HG03558 (cell line): ENCODE measurements around the gene CHN1.

Source experiments
- ATAC-seq: cut with Tn5 transposase; IDR thresholded peaks from one replicate; pipeline ENCODE4 v1.9.1; 2021; ENCODE audit warnings: moderate number of reproducible peaks; ENCODE audit not compliant: unreplicated experiment; ENCODE audit errors: extremely low read depth

Gene CHN1

GRCh38 chr2:175011505-175011904 lies 6.3 kb upstream of the CHN1 start:
- no peak for ATAC-seq

GRCh38 chr2:175010848-175011254 lies 5.7 kb upstream of the CHN1 start:
- ATAC-seq: no peak

DNA sequence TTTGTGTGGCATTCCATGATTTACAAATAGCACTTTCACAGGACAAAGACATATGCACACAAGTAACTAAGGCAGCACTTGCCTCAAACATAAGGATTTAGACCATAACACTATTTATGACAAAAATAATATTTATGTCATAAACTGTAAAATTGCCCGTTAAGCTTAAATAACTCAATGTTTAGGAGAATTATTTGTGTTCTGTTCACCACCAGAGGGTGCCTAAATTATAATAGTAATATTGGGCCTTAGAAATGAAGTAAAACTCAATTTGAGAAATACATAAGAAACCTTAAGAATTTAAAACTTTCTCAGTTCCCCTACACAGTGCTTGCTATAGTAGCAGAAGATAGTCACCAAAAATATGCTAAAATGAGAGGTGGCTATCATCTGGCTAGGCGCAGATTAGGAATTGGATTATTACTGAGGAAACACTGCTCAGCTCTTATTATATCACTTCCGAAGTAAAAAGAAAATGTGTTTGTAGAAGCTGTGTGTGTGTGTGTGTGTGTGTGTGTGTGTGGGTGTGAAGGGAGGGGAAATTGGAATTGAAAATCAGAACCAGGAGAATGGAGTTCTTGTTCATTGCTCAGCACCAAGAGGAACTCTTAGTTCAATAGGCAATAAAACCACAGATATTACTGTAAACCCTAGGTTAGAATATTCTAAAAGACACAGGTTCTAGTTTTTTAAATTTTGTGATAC lies 4.9 kb upstream of the CHN1 start:
- no peak for ATAC-seq

DNA sequence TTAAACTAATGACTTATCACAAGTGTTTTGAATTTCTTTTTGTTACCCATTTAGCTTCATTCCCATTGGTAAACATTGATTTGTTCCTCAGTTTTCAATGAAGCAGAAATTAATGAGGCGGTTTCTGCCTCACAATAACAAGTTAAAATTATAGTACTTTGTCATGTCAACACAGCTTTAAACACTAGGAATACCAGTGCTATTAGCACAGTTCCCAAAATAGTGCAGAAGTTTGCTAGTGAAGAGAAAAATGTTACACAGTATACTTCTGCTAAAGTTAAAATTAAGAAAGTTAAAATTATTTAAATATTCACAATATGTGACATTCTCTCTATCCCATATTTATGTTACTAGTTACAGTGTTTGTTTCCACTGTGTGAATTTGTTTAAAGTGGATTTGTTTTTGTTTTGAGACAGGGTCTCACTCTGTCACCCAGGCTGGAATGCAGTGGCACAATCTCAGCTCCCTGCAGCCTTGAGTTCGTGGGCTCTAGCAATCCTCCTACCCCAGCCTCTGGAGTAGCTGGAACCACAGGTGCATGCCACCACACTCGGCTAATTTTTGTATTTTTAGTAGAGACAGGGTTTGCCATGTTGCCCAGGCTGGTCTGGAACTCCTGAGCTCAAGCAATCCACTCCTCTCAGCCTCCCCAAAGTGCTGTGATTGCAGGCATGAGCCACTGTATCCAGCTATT lies 3.8 kb upstream of the CHN1 start:
- no peak for ATAC-seq

GRCh38 chr2:175008009-175008408 lies 2.8 kb upstream of the CHN1 start:
- ATAC-seq: no peak

DNA sequence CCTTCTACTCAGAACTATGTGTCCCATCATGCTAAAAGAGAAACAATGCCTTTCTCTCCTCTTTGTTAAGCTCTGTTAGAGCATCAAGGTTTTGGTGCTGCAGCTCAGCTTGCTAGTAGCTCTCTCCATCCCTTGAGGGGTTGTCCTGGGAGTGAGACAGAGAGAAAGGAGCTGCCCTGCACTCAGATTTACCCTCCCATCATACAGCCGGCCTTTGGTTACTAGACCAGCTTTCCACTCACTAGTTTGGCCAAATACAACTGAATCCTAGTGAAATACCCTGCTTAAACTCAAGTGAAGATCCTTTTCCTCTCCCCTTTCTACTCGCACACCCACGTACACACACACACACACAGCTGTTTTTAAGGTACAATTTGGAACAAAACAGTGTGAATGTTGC lies 2.3 kb upstream of the CHN1 start:
- no peak for ATAC-seq

DNA sequence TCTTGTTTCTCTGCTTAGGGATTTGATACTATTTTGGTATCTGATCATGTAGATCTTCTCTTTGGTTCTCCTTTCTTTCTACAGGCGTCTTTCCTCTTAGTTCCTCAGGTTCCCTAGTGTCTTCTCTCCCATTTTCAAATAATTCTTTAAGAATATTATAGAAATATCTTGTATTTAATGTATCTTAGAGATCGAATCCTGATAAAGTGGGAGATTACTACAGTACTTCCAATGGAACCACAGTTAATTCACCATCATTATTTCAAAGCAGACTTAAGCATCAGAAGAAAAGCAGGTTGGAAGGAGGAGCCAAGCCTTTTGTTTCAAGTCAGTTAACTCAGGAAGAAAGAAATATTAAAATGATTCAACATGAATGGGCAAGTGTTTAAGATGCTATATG lies 1.1 kb upstream of the CHN1 start:
- no peak for ATAC-seq

GRCh38 chr2:175005733-175006264 lies 618 bp upstream of the CHN1 start:
- no peak for ATAC-seq

GRCh38 chr2:175004730-175004979 lies 526 bp downstream of the CHN1 start:
- ATAC-seq: no peak

DNA sequence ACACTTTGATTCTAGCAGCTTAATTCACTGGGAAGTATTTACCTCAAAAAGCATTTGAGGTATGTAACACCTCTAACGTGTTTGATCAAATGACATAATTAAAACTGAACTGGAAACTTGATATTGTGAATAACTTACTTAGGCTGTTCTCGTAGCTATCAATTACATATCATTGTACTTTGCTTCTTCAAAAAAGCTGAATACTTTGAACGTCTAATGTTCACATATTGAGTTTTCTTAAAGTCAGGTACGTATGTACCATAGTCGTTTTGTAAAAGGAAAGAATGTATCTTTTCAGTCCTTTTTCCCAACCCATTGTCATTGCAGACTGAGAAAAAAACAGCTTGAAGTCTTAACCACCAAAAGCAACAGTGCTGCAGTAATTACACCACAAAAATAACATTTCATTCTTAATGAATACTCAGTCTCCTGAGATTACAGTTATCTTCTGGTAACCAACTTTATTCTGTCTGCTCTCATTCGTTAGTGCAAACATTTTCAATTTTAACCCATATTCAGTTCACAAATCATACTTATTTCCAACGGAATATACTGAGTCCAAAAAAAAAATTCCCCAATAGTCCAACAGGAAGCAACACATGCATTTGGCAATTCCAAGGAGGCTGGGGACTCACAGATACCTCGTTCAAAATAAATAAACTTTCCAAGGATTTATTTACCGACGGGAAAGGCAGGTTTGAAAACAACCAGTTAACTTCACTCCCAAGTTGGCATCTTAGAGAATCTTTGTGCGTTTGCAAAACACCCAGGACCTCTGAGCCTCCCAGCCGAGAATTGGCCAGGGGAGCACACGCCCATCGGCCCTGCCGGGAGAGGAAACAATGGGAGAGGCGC lies 1.1 kb downstream of the CHN1 start:
- ATAC-seq: no peak

- no peak for ATAC-seq
These were observed 2.5 kb downstream of the CHN1 start for GRCh38 chr2:175002547-175003274.

GRCh38 chr2:175001566-175001965 lies 3.6 kb downstream of the CHN1 start:
- ATAC-seq: no peak

DNA sequence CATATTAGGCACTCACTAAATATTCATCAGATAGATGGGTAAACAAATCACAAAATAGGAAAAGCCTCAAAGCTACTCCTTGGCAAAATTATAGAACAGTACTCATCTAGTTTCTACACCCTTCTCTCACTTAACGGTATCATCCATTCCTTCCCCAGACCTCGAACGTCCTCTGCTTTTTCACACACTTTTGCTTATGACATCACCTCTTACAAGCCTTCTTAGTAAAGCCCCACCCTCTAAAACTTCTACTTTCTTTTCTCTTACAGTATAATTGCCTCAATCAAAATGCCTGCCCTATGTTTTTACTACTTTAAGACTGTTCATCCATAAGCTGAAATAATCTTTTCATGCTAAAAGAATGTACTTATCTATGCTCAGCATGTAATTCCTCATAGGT lies 8.1 kb downstream of the CHN1 start:
- no peak for ATAC-seq

GRCh38 chr2:174996622-174997021 lies 8.6 kb downstream of the CHN1 start:
- ATAC-seq: no peak

- no peak for ATAC-seq
These were observed 10.8 kb downstream of the CHN1 start for GRCh38 chr2:174994381-174994780.

DNA sequence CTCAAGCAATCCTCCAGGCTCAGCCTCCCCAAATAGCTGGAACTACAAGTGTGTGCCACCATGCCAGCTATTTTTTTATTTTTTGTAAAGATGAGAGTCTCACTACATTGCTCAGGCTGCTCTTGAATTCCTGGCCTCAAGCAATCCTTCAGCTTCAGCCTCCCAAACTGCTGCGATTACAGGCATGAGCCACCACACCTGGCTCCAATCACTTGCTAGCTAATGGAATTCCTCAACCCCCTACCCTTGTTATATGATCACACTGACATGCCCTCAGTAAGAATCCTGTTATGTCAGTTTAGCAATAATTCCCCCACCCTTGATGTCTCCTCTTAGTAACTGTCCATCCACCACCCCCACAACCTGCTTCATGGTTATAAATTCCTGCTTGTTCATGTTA lies 12.3 kb downstream of the CHN1 start:
- no peak for ATAC-seq

GRCh38 chr2:174985614-174986013 lies 19.6 kb downstream of the CHN1 start:
- ATAC-seq: no peak

DNA sequence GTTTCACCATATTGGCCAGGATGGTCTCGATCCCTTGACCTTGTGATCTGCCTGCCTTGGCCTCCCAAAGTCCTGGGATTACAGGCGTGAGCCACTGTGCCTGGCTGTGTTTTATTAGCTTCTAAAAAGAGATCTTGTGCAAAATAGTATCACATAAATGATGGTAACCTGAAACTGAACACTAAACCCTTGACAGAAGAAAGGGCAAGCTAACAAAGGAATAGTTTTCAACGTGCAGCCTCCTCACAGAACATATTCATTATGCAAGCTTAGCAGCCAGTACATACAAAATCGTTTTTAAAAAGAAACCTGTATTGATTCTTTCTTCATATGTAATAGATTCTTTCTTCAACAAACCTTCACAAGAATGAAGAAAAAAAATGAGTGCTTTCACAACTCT lies 20.6 kb downstream of the CHN1 start:
- ATAC-seq: no peak

DNA sequence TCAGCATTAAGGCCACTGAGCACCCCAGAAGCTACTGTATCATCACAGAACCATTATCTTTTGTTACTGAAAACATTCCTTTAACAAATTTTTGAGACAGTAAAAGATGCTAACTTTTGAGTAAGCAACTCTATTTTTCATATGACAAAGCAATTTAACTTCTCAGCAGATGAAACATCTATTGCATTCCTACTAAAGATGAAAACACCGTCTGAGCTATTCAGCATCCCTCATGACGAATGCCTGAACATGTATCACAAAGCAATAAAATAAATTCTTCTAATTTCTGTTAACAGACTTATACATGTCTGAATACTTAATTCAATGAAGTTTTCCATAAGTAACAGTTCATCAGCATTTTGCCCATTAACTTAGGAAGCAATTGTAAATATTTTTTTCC lies 23.9 kb downstream of the CHN1 start:
- no peak for ATAC-seq

DNA sequence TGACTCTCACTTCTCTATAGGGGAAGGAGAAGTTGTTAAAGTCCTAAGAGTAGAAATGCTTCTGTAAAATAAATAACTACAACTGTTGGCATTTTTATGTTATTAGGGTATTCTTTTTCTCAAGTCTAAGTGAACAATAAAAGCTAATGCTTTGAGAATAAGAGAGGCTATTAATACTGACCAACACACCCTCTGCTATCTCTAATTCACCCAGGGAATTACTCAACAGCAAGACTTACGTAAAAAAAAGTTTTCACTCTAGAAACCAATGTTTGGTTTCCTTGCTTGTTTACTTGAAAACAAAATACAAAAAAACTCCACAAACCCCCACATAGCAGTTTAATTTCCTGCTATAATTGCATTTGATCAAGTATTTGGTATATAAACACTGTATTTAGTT lies 25.2 kb downstream of the CHN1 start:
- no peak for ATAC-seq

DNA sequence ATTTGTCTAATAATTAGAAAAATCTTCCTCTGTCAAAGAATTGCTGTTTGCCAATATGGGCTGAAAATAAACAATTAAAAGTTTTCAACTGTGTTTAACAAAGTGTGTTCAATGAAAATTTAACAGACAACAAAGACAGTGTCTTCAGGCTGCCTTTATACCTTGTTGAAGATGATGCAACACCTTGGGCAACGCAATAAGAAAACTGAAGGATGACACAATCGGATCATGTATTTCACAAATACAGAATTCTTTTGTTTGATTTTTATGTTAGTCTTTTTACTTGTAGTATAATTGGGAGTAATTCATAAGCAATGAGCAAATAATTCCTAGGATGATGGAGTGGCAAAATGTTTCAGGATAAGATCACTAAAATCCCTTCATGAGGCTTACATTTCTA lies 27.8 kb downstream of the CHN1 start:
- ATAC-seq: no peak
